Loucy (cell line): ENCODE results near the gene CDH5.

Experiments used
- CTCF ChIP-seq: fragments of 200-600 bp; sonication (generic); conservative IDR thresholded peaks from 2 replicates; pipeline ENCODE4 v1.5.1; 2014; ENCODE audit warnings: mild to moderate bottlenecking, antibody characterized with exemption, low read length
- EZH2phosphoT487 ChIP-seq: fragments of 200-600 bp; IDR thresholded peaks from 2 replicates; pipeline ENCODE4 v1.6.1; 2018; ENCODE audit warnings: antibody characterized with exemption, mild to moderate bottlenecking, moderate library complexity, borderline replicate concordance

- TF ChIP-seq CTCF = no peak
- TF ChIP-seq EZH2phosphoT487 = no peak
Measured at GRCh38 chr16:66431760-66432159, 65.3 kb downstream of the CDH5 start.
